Neural progenitor cell (in vitro differentiated cells): ENCODE results near the gene RASGEF1B.

Experiments
- EZH2phosphoT487 ChIP-seq: fragments of 200-600 bp; sonication (generic); IDR thresholded peaks from 2 replicates; pipeline ENCODE4 v1.6.1; 2017; ENCODE audit warnings: antibody characterized with exemption
- TF ChIP-seq, protein P1 (sequence below): fragments of 200-600 bp; sonication (generic); IDR thresholded peaks from 2 replicates; pipeline ENCODE4 v1.5.1; 2017; ENCODE audit warnings: antibody characterized with exemption, mild to moderate bottlenecking

DNA sequence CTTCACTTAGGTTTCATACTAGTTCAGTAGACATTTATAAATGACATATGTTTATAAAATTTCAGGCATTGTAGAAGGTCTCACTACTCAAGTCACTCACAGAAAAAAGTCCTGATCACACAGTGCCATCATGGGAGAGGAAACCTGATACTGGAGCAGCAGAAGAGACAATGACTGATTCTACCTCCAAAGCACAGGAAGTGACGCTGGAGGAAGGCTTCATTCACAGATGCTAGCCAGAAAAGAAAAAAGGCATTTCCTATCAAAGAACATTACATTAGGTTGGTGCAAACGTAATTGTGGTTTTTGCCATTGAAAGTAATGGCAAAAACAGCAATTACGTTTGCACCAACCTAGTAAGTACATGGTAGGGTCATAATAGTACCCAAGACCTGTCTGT lies 79.5 kb downstream of the RASGEF1B start:
- TF ChIP-seq, protein P1, sequence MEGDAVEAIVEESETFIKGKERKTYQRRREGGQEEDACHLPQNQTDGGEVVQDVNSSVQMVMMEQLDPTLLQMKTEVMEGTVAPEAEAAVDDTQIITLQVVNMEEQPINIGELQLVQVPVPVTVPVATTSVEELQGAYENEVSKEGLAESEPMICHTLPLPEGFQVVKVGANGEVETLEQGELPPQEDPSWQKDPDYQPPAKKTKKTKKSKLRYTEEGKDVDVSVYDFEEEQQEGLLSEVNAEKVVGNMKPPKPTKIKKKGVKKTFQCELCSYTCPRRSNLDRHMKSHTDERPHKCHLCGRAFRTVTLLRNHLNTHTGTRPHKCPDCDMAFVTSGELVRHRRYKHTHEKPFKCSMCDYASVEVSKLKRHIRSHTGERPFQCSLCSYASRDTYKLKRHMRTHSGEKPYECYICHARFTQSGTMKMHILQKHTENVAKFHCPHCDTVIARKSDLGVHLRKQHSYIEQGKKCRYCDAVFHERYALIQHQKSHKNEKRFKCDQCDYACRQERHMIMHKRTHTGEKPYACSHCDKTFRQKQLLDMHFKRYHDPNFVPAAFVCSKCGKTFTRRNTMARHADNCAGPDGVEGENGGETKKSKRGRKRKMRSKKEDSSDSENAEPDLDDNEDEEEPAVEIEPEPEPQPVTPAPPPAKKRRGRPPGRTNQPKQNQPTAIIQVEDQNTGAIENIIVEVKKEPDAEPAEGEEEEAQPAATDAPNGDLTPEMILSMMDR, result no peak
- no peak for TF ChIP-seq EZH2phosphoT487
